ENCODE results near the gene SLC12A9. TPM values are rescaled to one million over a fixed set of nuclear protein-coding genes. Genes with fewer than 3 reads are reported as not detected.

SLC12A9 gene
- total RNA-seq, 1 experiment from 2014 or later = 29.9 TPM

DNA sequence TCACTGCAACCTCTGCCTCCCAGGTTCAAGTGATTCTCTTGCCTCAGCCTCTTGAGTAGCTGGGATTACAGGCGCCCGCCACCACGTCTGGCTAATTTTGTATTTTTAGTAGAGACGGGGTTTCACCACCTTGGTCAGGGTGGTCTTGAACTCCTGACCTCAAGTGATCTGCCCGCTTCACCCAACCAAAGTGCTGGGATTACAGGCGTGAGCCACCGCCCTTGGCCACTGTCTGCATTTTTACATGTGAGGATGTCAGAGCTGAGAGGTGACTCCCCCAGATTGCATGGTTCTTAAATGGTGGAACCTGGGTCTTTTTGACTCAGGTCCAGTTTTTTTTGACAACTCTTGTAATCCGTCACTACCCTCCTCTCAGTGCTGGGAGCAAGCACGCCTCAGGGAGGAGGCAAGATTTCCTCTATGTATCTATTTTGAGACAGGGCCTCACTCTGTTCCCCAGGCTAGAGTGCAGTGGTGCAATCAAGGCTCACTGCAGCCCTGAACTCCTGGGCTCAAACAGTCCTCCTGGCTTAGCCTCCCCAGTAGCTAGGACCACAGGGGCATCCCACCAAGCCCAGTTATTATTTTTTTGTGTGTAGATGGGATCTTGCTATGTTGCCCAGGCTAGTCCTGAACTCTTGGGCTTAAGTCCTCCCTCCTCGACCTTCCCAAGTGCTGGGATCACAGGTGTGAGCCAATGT lies 21.2 kb downstream of the SLC12A9 start:
- peak overlapping the region; percentile 97 for H3K4me3 Mint-ChIP-seq (ENCODE audit: low read depth, unreplicated experiment)
- peaks cover 10% of the 10 kb centered on the region for H3K4me1 Mint-ChIP-seq (ENCODE audit: low read depth, unreplicated experiment)
- H3K9me3 Mint-ChIP-seq (ENCODE audit: low read depth, unreplicated experiment) = no peaks in the 10 kb centered on the region
- H3K27me3 Mint-ChIP-seq (ENCODE audit: unreplicated experiment) = no peaks in the 10 kb centered on the region
- H3K36me3 Mint-ChIP-seq (ENCODE audit: insufficient read depth, unreplicated experiment) = peaks cover 58% of the 10 kb centered on the region
- H3K27ac Mint-ChIP-seq (ENCODE audit: unreplicated experiment) = peak overlapping the region; percentile 97
- intact Hi-C loops (cut with micrococcal nuclease; ENCODE audit: unreplicated experiment) = no loop called here
- CTCF ChIA-PET = interaction anchor here (1.3 kb wide), 1 partner anchor 168 kb away, joined by 5 read pairs; the partner anchor contains the start of gene POP7
- no peak for DNase-seq
- no TSS peak for BruUV-seq (replicated peaks)
- TF ChIP-seq, protein P1, sequence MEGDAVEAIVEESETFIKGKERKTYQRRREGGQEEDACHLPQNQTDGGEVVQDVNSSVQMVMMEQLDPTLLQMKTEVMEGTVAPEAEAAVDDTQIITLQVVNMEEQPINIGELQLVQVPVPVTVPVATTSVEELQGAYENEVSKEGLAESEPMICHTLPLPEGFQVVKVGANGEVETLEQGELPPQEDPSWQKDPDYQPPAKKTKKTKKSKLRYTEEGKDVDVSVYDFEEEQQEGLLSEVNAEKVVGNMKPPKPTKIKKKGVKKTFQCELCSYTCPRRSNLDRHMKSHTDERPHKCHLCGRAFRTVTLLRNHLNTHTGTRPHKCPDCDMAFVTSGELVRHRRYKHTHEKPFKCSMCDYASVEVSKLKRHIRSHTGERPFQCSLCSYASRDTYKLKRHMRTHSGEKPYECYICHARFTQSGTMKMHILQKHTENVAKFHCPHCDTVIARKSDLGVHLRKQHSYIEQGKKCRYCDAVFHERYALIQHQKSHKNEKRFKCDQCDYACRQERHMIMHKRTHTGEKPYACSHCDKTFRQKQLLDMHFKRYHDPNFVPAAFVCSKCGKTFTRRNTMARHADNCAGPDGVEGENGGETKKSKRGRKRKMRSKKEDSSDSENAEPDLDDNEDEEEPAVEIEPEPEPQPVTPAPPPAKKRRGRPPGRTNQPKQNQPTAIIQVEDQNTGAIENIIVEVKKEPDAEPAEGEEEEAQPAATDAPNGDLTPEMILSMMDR (IDR thresholded peaks at IDR 0.05; ENCODE audit: unreplicated experiment) = no peak

DNA sequence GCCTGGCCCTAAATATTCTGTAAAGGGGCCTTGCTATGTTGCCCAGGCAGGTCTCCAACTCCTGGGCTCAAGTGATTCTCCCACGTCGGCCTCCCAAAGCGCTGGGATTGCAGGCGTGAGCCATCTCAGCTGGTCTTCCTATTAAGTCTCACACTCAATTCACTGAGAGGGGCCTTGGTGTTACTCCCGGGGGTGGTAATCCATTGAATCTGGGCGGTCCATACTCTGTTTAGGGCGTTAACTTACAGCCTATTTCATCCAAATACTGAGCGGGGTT lies 21.7 kb downstream of the SLC12A9 start:
- CTCF ChIA-PET = interaction anchor here (1.3 to 2.0 kb wide), 2 partner anchors 15 to 169 kb away, joined by 5 to 8 read pairs; partner anchors contain the start of genes POP7 and UFSP1
- intact Hi-C loops (cut with micrococcal nuclease; ENCODE audit: unreplicated experiment) = no loop called here
- DNase-seq = no peak
- Mint-ChIP-seq H3K27ac (ENCODE audit: unreplicated experiment) (peak overlapping the region; percentile 97), H3K36me3 (ENCODE audit: insufficient read depth, unreplicated experiment) (peaks cover 53% of the 10 kb centered on the region), H3K27me3 (ENCODE audit: unreplicated experiment) (no peaks in the 10 kb centered on the region), H3K4me1 (ENCODE audit: low read depth, unreplicated experiment) (peaks cover 10% of the 10 kb centered on the region), H3K4me3 (ENCODE audit: low read depth, unreplicated experiment) (peak overlapping the region; percentile 97), H3K9me3 (ENCODE audit: low read depth, unreplicated experiment) (no peaks in the 10 kb centered on the region)
- TF ChIP-seq, protein P1 (IDR thresholded peaks at IDR 0.05; ENCODE audit: unreplicated experiment) = no peak
- no TSS peak for BruUV-seq (replicated peaks)

DNA sequence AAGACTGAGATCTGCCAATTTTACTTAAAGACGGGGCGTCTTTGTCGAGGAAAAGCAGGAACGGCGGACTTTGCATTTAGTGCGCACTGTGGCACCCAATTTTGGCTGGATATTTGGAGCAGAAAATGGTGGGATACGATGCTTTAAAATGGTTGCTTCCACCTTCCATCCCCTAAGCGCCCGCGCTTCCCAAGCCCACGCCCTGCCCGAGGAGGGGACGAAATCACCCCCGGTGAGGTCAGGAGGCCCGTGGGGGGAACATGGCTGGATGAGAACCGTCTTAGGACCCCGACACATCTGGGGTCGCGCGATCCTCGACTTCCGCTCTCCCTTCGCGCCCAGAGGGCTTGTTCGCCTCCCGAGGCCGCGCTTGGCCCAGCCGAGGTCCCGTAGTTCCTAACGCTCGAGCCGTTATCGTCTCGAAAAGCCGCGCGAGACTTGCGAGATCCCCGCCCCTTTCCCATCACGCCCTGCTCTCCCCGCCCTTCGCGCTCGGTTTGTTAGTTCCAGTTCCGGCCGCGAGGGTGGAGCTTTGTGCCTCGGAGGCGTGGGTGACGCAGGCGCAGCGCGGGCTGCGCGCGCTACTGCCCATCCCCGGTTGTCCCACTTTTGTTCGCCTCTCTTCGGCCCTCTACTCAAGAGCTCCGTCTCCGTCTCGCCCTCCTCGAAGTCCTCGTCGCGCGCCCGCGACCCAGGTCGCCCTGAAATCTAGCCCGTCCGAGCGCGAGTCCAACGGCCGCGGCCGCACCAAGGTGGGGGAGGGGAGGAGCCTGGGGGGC lies 22.3 kb downstream of the SLC12A9 start, which contains the start of gene SRRT:
TSS of gene SRRT (plus strand) at position 527 of the 779 bp plus-strand sequence. CDS start 488 bp downstream, outside the sequence.
- BruUV-seq (replicated peaks) = TSS peak; percentile 98
- TF ChIP-seq, protein P1 (IDR thresholded peaks at IDR 0.05; ENCODE audit: unreplicated experiment) = no peak
- Mint-ChIP-seq H3K4me1 (ENCODE audit: low read depth, unreplicated experiment) (peaks cover 10% of the 10 kb centered on the region), H3K27ac (ENCODE audit: unreplicated experiment) (peak within 1 kb of the TSS; percentile 97), H3K9me3 (ENCODE audit: low read depth, unreplicated experiment) (no peaks in the 10 kb centered on the region), H3K27me3 (ENCODE audit: unreplicated experiment) (no peaks in the 10 kb centered on the region), H3K36me3 (ENCODE audit: insufficient read depth, unreplicated experiment) (peaks cover 57% of the 10 kb centered on the region), H3K4me3 (ENCODE audit: low read depth, unreplicated experiment) (peak within 1 kb of the TSS; percentile 97)
- peak; percentile 95 for DNase-seq
- CTCF ChIA-PET = interaction anchor here (0.7 to 2.0 kb wide), 5 partner anchors 15 to 596 kb away, joined by 3 to 8 read pairs (median 5); partner anchors contain the start of genes POP7 and UFSP1
- intact Hi-C loops (cut with micrococcal nuclease; ENCODE audit: unreplicated experiment) = no loop called here

DNA sequence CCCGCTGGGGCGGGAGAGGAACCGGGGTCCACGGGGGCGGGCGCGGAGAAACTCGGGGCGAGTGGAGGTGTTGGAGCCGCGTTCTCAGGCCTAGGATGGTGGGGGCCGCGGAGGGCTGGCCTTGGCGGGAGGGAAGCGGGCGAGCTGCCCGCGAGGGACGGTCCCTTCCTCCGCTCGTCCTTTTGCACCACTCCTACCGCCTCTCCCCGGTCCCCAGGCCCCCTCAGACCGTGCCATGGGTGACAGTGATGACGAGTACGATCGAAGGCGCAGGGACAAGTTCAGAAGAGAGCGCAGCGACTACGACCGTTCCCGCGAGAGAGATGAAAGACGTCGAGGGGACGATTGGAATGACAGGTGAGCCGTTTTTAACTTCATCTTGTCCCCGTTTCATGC lies 22.8 kb downstream of the SLC12A9 start:
- no TSS peak for BruUV-seq (replicated peaks)
- TF ChIP-seq, protein P1 (IDR thresholded peaks at IDR 0.05; ENCODE audit: unreplicated experiment) = no peak
- Mint-ChIP-seq H3K9me3 (ENCODE audit: low read depth, unreplicated experiment) (no peaks in the 10 kb centered on the region), H3K4me3 (ENCODE audit: low read depth, unreplicated experiment) (peak overlapping the region; percentile 97), H3K27me3 (ENCODE audit: unreplicated experiment) (no peaks in the 10 kb centered on the region), H3K27ac (ENCODE audit: unreplicated experiment) (peak overlapping the region; percentile 97), H3K4me1 (ENCODE audit: low read depth, unreplicated experiment) (peaks cover 10% of the 10 kb centered on the region), H3K36me3 (ENCODE audit: insufficient read depth, unreplicated experiment) (peaks cover 63% of the 10 kb centered on the region)
- CTCF ChIA-PET = interaction anchor here (0.6 to 2.0 kb wide), 5 partner anchors 14 to 595 kb away, joined by 3 to 8 read pairs (median 5); partner anchors contain the start of gene UFSP1
- no peak for DNase-seq
- intact Hi-C loops (cut with micrococcal nuclease; ENCODE audit: unreplicated experiment) = no loop called here
